GM18498 (cell line): ENCODE measurements around the gene POLR2C.

Experiments used
- ATAC-seq: cut with Tn5 transposase; IDR thresholded peaks from one replicate; pipeline ENCODE4 v1.9.1; 2021; ENCODE audit warnings: mild to moderate bottlenecking, moderate library complexity; ENCODE audit not compliant: unreplicated experiment

The POLR2C gene

DNA sequence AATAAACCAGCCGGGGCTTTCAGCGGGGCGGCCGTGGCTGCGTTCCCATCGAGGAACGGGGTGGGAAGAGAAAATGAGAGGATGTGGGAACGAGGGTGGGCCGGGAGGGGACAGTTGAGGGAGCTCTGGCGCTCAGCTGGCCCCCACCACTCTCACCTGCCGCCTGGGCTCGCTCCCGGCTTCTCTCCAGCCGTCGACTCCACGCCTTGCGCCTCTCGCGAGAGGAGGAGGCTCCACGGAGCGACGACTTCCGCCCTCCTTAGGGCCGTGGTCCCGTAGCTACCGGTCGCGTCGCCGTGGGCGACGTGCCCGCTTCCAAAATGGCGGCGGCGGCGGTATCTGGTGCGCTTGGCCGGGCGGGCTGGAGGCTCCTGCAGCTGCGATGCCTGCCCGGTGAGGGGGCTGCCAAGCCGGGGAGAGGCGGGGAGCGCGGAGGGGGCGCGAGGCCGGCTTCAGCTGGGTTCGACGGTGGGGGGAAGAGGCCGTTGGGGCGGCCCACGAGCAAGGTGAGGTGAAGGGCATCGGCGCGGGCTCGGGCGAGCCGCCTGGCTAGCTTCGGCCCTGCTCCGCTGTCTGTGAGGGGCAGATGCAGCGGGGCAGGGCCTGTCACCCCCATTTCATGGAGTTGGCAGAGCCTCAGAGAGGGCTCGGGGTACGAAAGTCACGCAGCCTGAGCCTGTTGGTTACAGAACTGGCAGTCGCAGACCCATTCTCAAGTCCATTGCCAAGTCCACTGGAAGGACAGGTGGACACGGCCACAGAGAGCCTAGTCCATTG is 15.1 kb upstream of the POLR2C start, which contains the start of the genes CIAPIN1 and COQ9:
Gene CIAPIN1 (minus strand): TSS at position 200 of the 777 bp plus-strand sequence. CDS start 6,457 bp downstream, outside the sequence.
Gene COQ9 (plus strand): TSS at position 294 of the 777 bp plus-strand sequence. CDS start 27 bp downstream, at position 321.
- ATAC-seq, result peak; percentile 98

DNA sequence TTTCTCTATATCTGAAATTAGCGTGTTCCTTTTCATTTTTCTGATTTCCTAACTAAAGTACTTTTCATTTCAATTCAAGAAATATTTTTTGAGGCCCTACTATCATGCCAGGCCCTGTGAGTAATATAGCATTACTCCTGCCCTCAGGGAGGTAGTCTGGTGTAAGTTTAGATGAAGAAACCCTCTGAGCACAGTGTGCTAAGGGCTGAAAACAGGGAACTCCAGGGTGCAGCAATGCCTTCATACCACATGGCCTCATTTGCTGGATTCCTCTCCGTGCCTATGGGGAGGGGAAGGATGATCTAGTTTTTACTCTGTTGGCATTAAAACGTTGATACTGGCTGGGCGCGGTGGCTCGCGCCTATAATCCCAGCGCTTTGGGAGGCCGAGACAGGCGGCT is 10.5 kb upstream of the POLR2C start:
- ATAC-seq, result no peak

DNA sequence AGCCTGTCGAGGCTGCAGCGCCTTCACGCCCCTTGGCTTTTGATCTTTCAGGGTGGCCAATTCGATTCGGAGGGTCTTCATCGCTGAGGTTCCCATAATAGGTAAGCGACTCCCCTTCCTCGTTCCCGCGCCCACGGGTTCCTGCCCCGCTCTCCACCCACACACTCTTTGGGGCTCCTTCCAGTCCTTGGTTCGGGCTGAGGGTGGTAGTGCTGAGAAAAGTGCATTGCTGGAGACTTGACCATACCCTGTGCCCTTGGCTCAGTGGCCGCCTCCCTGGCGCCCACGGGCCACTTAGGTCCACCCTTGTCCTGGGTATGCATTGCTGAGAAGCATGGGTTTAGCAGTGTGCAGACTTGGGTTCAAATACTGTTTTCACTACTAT is 491 bp downstream of the POLR2C start:
- ATAC-seq, result peak; percentile 16

DNA sequence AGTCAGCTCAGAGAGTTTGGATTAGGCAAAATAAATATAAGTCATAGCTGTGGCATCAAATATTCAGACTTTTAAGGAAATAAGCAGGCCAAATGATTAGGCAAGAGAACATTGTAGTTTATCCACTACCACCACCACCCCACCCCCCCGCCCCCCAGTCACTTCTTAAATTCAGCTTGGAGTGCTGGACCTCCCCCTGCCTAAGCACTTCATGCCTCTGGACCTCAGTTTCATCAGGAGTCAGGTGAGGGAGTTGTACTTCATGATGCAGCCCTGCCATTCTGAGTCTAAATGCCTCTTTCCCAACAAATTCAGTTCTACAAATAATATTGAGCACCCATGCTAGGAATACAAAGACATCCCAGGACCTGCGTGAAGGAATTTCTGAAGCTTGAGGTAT is 2.0 kb downstream of the POLR2C start:
- no peak for ATAC-seq

DNA sequence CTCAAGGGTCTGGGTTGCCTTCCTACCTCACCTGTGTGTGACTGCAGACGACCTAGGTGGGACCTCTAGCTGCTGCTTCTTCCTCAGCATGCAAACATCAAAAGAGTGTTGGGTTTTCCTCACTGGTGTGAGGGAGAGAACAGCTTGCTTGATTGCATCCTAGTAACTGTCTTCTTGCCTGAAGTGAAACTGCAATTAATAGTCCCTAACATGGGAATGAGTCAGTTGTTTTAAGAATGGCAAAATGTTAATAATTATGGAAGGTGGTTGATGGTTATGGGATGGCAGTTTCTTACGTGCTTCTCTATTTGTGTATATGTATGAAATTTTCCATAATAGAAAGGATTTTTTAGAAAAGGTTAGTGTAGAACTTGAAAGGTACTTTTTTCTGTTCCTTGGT is 5.9 kb downstream of the POLR2C start:
- no peak for ATAC-seq

DNA sequence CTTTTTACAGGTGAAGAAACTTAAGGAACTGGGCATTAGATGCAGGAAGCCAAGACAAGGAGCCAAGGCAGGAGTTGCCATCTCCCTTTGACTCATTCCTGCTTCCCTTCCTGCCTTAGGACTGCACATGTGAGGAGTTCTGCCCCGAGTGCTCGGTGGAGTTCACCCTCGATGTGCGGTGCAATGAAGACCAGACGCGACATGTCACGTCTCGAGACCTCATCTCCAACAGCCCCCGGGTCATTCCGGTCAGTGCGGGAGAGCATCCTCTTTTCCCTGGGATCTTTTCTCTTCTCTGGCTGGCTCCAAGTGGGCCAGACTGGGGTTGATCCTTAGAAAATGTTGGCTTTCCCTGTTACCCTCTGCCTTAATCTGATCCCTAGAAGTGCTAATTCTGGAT is 6.6 kb downstream of the POLR2C start:
- ATAC-seq, result no peak

DNA sequence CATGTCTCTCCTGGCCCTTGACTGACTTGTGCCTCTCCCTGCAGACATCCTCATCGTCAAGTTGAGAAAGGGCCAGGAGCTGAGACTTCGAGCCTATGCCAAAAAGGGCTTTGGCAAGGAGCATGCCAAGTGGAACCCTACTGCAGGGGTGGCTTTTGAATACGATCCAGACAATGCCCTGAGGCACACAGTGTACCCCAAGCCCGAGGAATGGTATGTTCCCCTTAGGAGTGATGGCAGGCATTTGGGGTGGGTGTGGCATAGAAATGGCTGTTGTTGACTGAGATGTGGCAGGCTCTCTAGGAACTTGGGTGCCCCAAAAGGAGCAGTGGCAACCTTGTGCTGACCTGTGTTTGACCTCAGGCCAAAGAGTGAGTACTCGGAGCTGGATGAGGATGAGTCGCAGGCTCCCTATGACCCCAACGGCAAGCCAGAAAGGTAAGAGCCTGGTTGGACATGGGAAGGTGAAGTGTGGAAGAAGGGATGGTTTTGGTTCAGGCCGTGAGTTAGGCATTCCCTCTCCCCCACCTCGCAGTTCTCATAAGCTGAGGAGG is 7.5 kb downstream of the POLR2C start:
- ATAC-seq, result no peak

DNA sequence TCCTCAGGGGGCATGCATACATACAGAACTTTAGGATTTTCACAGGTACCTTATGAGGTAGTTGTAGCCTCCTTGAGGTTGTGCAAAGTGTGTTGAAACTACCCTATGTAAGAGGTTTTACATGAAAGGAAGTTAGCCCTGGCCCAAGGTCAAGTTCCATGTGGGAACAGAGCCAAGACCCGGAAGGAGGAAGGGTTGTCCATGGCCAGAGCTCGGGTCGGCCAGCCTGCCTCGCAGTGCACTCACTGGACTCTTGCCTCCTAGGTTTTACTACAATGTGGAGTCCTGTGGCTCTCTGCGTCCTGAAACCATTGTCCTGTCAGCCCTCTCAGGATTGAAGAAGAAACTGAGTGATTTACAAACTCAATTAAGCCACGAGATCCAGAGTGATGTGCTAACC is 8.2 kb downstream of the POLR2C start:
- no peak for ATAC-seq

DNA sequence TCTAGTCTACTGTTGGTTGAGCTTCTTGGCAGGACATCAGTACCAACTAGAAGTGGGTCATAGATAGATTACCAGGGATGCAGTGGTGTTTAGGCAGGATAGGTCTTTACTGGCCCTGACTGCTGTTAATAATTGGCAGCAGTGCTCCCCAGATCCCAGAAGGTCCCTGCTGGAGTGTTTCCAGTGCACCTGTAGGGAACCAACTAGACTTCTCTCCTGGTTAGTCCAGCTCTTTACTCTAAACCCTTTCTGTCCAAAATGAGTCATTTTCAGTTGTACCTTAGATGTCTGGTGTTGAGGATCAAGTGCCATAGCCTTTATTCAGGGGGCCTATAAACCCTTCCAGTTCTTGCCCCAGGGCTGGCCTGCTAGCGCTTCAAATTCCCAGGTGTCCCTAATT is 8.7 kb downstream of the POLR2C start:
- no peak for ATAC-seq

DNA sequence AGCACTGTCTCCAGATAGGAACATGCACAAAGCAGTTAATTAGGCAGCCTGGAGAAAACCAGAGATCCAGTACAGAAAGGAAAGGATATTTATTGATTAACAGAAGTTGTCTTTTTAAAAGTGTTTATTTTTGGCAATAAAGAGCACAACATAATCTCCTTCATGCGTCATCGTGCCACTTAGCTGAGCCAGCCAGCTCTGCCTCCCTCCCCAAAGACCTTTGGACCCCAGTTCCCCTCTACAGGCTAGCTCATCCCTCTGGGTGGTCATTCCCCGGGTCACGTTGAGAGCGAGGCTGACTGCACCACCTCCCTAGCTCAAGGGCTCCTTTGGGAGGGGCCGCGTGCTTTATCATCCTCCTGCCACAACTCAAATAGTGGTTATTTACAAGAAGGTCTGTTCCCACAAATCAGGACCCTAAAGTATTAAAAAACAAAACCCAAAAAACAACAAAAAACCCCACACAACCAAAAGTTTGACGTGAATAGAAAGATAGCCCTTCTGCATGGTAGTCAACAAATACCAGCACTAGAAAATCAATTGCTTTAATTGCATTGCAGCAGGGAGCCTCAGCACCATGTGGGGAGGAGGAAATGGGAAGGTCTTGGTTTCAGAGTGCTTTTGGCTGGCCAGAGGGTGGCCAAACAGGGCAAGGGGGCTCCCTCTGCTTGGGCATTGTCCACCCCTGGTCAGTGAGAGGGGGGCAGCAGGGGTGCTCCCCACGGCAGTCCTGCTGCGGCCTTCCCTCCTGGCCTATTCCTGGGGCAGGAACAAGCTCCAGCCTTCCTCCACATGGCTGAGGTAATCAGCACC is 9.6 kb downstream of the POLR2C start:
- ATAC-seq, result no peak

DNA sequence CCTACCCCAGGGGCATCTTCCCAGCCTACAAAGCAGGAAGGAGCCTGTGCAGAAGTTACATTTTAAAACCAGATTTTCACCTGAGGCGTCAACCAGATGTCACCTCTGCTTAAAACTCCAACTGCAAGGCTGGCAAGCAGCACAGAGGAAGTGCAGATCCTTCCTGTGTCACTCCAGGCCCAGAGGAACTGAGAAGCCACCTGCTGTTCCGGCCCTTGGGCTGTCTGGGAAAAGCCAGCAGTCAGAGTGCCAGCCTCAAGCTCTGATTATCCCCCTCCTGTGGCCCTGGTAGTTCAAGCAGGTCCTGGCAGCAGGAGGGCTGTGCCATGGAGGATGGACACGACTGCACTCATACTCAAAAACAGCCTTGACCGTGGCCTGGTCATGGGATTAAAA is 10.2 kb downstream of the POLR2C start:
- no peak for ATAC-seq

DNA sequence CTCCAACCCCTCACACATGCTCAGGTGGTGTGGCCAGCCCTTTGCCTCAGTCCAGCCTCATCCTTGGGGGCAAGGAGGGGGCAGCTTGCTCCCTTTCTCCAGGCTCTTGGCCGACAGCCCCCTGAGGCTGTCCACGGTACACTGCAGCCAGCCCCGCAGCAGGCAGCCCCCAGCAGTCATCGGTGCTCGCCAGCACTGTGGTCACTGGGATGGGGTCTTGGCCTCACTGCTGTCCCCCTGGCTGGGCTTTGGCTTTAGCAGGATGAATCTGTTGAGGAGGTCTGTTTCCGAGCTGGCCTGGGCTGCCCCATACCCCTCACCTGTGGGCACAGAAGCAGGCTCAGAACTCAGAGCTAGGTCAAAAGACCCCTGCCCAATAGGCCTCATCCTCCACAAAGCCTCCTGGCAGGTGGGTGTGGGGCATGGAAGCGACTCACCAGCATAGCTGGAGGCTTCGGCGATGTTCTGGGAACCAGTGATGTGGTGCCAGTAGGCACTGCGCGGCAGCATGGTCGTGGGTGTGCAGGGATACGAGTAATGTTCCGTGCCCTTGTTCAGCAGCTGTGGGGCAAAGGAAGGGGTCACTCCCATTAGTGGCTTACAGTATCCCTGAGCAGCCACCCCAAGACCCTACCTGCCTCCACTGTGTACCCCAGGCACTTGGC is 10.8 kb downstream of the POLR2C start:
- ATAC-seq, result no peak

DNA sequence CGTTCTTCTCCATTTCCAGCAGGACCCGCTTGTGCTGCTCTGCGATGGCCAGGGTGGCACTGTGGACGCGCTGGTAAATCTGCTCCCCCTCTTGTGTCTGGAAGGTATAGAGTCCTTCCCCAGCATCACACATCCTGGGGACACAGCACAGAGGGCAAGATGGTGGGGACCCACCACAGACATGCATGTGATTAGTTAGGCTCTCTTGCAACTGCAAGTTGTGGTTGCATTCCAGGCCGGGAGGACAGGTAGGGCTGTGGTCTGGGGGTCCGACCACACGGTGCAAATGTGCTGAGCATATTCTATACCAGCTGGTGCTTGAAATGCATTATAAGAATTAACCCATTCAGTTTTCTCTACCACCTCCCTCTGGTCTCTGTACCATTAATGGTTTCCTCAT is 11.4 kb downstream of the POLR2C start:
- ATAC-seq, result no peak

DNA sequence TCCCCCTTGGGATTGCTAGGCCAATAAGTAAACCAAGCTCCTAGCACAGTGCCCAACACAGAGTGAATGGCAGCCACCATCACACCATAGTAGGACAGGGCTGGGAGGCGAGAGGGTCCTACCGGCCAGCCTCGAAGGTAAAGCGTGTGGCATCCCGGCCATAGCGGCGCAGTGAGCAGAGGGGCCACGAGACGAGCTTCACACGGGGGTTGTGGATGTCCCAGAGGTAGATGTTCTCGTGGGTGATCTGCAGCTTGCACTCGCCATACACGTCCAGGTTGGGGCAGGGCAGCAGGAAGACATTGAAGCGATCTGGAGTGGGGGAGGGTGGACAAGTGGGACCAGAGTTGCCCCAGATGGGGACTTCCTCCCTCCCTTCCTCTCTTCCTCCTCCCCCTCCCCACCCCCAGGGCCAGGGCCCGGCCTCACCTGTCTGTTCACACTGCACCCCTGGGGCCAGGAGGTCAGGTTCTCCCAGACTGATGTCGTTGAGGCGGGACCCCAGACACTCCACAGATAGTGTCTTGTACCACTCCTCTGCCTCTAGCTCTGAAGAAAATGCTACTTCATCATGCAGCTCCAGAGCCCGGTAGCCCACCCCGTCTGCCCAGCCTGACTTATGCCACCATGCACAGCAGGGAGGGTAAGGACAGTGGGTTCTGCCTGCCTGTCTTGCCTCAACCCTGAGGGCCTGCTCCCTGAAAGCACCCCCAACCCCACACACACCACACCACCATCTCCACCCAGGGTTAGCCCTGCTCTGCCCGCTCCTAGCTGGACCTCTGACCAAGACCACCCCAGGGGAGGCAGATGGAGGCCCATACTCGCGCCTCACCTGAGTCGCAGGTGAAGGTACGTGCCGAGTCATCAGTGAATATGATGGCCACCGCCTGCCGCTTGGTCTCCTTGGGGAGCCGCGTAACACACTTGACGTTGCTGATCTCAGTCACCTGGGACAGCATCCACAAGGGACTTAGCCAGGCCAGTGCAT is 12.5 kb downstream of the POLR2C start:
- no peak for ATAC-seq

DNA sequence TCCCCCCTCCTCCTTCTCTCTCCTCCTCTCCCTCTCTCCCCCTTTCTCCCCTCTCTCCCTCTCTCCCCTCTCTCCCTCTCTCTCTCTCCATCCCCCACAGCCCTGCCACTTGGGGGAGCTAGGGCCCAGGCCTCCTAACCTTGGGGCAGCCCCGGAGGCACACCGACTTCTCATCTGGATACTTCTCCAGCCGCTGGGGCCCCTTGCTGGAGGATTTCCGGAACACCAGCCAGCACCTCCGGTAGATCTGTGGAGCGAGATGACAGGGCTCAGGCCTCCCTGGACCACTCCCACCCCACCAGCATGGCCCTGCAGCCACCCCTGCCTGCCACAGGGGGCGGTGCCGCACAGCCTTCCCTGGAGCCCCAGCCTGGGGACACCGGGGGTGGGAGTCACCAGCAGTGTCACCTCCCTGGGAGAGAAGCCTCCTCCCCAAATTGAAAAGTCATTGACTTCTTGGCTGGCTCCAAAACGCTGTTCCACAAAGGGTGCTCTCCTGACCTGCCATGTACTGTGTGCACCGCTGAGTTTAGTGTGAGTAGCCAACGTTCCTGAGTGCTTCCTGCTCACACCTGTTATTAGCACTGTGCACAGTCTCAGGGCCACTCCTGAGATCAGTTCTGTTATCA is 13.3 kb downstream of the POLR2C start:
- peak; percentile 86 for ATAC-seq

DNA sequence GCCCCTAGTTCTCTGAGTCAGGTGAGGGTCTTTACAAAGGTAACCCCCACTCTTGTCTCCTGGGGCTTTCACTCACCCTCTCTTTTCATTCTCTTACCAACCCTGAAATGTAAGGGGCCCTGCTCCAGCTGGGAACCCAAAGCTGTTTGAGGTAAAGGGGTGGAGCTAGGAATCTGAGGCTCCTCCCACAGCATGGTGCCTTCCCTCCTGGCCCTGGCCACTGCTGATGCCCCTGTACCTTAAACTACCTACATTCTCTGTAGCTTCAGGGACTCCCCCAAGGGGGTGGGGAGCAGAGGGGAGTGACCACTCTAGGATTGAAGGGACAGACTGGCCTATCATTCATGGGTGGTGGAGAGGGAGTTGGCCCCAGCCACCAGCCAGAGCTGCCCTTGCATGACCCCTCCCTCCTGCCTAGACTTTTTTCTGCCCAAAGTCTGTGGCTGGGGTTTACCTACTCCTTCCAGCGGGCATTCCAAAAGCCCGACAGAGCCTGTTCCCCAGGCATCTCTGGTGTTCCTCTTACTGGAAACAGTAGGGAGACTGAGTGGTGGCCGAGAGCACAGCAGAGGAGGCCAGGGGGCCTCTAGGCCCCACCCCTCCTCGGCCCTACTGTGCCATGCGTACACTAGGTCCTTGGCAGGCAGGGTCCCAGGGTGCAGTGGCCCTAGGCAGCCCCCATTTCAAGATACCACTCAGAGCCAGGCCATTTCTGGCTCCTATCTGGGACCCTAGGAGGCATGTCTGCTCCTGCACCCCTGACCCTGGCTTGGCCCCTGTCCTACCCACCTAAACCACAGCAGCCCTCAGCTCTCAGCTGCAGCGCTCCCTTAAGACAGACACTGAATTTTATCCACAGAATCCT is 14.3 kb downstream of the POLR2C start:
- ATAC-seq, result no peak

DNA sequence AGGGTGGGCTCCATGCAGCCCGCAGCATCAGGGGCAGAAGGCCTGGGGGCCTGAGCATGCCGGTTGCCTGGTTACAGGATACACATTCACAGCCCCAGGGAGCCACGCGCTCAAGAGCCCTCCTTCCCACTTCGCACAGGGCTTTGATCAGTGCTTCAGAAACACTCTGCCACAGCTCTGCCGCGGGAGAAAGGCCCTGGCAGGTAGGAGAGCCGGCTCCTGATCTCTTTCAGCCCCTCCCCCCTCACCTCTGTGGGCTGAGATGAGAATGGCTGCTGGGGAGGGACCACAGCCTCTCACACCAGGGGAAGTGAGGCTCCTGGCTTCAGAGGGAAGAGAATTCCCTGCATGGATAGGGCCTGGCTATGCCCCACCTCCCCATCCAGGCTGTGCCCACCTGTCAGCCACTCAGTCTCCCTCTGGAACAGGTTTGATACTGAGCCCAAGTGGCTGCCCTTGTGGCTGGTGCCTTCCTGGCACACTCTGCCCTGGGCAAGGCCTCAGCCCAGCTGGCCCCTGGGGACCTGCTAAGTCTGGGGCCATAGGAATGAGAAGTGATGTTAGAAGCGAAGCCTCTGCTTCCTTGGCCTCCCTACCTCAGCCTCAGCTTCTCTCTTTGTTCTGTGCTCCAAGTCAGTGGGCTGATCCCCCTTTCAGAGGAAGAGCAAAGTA is 15.2 kb downstream of the POLR2C start:
- ATAC-seq, result no peak
